ENCODE data around the gene CASZ1.

DNA sequence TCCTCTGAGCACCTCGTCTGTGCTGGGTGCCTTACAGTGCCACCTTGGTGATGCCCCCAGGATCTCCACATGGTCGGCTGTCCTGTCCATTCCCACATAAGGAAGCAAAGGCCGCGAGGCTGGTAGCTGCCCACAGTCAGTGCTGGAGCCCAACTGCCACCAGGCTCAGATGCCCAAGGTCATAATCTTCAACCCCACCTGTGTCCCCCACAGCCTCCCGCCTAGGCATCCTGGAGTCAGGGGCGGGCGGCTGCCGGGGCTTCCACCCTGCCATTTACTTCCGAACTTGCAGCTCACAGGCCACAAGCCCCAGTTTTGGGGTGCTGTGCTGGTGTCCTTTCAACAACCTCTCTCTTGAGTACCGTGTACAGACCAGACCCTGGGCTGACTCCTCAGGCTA lies 126.3 kb downstream of the CASZ1 start:
- no peak for TF ChIP-seq POLR2A (IDR thresholded peaks at IDR 0.05)
- TF ChIP-seq, protein P1, sequence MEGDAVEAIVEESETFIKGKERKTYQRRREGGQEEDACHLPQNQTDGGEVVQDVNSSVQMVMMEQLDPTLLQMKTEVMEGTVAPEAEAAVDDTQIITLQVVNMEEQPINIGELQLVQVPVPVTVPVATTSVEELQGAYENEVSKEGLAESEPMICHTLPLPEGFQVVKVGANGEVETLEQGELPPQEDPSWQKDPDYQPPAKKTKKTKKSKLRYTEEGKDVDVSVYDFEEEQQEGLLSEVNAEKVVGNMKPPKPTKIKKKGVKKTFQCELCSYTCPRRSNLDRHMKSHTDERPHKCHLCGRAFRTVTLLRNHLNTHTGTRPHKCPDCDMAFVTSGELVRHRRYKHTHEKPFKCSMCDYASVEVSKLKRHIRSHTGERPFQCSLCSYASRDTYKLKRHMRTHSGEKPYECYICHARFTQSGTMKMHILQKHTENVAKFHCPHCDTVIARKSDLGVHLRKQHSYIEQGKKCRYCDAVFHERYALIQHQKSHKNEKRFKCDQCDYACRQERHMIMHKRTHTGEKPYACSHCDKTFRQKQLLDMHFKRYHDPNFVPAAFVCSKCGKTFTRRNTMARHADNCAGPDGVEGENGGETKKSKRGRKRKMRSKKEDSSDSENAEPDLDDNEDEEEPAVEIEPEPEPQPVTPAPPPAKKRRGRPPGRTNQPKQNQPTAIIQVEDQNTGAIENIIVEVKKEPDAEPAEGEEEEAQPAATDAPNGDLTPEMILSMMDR (IDR thresholded peaks at IDR 0.05) = no peak

Measured in adrenal gland (tissue), 5 donors.